Measurements from ENCODE around the gene ADAM21.
"Not testable (repeated sequence)": the region's sequence is repeated elsewhere in the genome, so short reads cannot be mapped to it uniquely, and the experiment has no call there.

ADAM21 gene

DNA sequence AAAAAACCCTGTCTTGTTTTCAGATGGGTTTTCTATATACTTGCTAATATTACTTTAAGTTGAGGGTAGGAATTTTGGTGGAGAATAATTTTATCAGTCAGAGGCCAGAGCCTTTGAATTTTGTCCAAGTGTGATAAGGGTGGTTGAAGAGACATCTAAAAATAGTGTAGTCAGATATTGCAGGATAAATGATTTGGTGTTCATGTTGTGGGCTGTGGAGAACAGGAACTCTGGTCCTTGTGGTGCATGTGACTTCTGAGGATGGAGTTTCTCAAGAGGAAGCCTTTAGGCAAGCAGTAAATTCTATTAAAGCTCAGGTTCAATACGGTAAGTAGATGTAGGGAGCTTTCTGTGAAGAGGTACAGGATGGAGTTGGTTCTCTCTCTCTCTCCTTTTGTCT is 2.8 kb downstream of the ADAM21 start:
- TF ChIP-seq, protein P1, sequence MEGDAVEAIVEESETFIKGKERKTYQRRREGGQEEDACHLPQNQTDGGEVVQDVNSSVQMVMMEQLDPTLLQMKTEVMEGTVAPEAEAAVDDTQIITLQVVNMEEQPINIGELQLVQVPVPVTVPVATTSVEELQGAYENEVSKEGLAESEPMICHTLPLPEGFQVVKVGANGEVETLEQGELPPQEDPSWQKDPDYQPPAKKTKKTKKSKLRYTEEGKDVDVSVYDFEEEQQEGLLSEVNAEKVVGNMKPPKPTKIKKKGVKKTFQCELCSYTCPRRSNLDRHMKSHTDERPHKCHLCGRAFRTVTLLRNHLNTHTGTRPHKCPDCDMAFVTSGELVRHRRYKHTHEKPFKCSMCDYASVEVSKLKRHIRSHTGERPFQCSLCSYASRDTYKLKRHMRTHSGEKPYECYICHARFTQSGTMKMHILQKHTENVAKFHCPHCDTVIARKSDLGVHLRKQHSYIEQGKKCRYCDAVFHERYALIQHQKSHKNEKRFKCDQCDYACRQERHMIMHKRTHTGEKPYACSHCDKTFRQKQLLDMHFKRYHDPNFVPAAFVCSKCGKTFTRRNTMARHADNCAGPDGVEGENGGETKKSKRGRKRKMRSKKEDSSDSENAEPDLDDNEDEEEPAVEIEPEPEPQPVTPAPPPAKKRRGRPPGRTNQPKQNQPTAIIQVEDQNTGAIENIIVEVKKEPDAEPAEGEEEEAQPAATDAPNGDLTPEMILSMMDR (conservative IDR thresholded peaks at IDR 0.05; ENCODE audit: low read length) = no peak

DNA sequence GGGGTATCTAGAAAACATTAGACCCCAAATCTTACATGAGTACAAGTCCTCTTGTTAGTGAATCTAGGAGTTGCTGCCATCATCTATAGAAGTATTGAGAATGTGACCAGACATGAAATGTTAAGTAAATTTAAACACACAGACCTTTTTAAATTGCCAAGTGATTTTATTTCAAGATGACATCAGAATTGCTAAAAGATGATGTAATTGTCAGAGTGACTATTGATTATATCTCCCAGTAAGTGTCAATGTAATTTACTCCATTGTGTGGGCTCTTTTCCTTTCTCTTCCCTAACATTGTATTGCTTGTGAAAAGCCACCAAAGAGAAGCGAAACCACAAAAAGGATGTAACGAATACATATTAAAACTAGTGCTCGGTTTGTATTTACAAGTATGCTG is 16.8 kb downstream of the ADAM21 start:
- H3K4me3 ChIP-seq (ENCODE audit: low read length) = no peak overlapping the region
- TF ChIP-seq, protein P1 (conservative IDR thresholded peaks at IDR 0.05; ENCODE audit: low read length) = no peak
- no peak for DNase-seq (ENCODE audit: low read depth)

More for the DNA sequence above, 2.8 kb downstream of the ADAM21 start:
- DNase-seq (ENCODE audit: low read depth) = no peak
- H3K4me3 ChIP-seq (ENCODE audit: low read length) = no peak overlapping the region

DNA sequence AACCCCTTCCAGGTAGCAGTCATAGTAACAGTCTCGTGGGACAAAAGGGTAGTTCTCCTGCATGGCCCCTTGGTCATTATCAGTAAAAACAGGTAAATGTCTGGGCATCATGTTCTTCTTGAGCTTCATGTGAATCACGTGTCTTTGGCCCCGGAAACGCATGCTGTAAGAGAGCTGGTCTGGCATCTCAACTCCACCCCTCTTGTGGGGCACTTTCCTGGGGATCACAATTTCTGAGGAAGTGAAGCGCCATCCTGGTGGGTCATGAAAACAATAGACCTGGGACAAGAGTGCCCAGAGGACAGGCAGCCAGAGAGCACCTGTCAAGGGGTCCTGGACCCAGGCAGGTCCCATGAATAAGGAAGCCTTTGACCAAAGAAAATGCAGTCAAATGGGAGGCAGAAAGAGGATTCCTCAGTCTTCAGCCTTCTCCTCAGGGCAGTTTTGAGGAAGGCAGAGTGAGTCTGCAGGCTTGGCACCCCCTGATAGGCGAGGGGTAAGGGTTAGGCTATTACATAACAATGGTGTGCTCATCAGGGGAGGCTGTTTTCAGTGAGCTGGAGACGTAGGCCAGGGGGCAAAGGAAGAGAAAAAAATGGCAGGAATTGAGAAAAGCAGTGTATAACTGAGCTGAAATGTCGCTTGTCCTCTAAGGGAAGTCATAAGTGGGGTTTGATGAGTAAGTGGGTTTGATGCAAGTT is 19.0 kb downstream of the ADAM21 start:
- not testable (repeated sequence) for DNase-seq (ENCODE audit: low read depth); H3K4me3 ChIP-seq (ENCODE audit: low read length)

DNA sequence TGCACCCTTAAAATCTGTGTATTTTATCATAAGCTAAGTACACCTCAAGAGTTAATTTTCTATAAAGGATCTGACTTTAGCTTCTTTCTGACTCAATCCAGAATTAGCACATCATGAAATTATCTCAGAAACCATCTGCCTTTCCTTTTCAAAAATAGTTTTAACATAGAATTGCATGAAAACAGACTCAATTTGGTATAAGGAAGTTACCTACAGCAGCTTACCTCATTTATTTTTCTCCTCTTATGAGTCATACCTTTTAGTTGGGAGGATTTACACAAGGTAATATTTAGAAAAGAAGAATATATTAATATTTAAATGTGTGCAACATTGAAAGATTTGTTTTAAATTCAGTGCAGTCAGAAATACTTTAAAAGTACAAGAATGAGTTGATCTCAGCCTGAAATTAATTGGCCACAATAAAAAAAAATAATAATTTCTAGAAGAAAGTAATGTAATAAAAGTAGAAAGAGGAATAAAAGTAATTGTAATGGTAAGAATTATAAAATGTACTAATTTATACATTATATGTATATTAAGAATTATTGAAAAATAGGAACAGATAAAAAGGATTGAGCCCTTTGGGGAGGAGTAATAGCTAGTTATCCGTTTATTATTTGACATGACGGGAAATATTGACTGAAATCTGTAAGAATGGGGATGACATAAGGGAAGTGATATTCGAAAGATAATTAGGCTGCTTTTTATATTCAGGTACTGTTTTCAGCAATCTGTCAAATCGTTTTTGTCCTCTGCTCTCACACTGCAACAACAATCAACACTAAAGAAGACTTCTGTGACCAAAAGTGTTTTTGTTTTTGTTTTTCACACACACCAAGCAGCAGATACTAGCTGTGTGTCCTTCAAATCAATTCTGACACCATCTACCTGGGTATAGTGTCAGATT is 20.5 kb downstream of the ADAM21 start:
- DNase-seq (ENCODE audit: low read depth) = no peak
- TF ChIP-seq, protein P1 (conservative IDR thresholded peaks at IDR 0.05; ENCODE audit: low read length) = no peak
- no peak overlapping the region for H3K4me3 ChIP-seq (ENCODE audit: low read length)

DNA sequence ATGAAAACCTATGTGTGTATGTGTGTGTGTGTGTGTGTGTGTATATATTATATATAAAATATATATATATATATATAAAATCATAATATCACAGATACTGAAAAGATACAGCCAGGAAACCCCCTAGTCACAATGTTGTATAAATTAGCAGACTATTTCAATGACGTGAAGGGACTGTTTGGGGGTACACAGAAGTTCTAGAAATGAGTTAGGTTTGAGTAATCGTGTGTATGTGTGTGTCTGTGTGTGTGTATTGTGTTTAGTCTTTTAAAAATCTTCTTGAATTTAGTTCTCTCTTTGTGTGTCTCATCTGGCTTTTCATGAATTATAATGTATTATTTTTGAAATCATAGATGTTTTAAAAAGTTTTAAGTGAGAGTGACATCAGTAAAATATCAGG is 21.9 kb downstream of the ADAM21 start:
- DNase-seq (ENCODE audit: low read depth) = no peak
- TF ChIP-seq, protein P1 (conservative IDR thresholded peaks at IDR 0.05; ENCODE audit: low read length) = no peak
- no peak overlapping the region for H3K4me3 ChIP-seq (ENCODE audit: low read length)

DNA sequence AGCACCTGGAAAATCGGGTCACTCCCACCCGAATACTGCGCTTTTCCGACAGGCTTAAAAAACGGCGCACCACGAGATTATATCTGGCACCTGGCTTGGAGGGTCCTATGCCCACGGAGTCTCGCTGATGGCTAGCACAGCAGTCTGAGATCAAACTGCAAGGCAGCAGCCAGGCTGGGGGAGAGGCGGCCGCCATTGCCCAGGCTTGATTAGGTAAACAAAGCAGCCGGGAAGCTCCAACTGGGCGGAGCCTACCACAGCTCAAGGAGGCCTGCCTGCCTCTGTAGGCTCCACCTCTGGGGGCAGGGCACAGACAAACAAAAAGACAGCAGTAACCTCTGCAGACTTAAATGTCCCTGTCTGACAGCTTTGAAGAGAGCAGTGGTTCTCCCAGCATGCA is 23.5 kb downstream of the ADAM21 start:
- DNase-seq (ENCODE audit: low read depth); H3K4me3 ChIP-seq (ENCODE audit: low read length): not testable (repeated sequence)

DNA sequence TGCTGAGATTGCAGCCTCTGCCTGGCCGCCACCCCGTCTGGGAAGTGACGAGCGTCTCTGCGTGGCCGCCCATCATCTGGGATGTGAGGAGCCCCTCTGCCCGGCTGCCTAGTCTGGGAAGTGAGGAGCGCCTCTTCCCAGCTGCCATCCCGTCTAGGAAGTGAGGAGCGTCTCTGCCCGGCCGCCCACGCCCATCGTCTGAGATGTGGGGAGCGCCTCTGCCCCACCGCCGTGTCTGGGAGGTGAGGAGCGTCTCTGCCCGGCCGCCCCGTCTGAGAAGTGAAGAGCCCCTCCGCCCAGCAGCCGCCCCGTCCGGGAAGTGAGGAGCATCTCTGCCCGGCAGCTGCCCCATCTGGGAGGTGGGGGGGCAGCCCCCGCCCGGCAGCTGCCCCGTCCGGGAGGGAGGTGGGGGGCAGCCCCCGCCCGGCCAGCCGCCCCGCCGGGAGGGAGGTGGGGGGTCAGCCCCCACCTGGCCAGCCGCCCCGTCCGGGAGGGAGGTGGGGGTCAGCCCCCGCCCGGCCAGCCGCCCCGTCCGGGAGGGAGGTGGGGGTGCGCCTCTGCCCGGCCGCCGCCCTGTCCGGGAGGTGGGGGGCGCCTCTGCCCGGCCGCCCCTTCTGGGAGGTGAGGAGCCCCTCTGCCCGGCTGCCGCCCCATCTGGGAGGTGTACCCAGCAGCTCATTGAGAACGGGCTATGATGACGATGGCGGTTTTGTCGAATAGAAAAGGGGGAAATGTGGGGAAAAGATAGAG is 25.6 kb downstream of the ADAM21 start:
- DNase-seq (ENCODE audit: low read depth); H3K4me3 ChIP-seq (ENCODE audit: low read length): not testable (repeated sequence)

DNA sequence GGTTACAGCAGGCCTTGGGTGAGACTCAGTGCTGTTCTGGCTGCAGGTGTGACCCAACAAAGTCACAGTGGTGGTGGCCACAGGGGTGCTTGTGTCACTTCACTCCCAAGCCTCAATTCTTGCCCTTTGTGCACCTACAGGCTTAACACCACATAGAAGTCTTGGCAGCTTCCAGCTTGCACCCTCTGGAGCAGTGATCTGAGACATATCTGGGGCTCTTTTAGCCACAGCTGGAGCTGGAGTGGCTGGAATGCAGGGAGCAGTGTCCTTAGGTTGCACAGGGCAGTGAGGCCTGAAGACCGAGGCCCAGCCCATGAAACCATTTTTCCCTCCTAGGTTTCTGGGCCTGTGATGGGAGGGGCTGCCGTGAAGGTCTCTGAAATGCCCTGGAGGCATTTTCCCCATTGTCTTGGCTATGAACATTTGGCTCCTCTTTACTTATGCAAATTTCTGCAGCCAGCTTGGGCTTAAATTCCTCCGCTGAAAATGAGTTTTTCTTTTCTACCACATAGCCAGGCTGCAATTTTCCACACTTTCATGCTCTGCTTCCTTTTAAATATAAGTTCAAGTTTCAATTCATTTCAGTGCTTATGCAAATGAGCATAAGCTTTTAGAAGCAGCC is 37.7 kb downstream of the ADAM21 start:
- TF ChIP-seq, protein P1 (conservative IDR thresholded peaks at IDR 0.05; ENCODE audit: low read length) = no peak
- H3K4me3 ChIP-seq (ENCODE audit: low read length) = no peak overlapping the region
- DNase-seq (ENCODE audit: low read depth) = no peak

Measured in AG10803 (cell line).